ENCODE measurements around the gene POC1B. TPM values are rescaled to one million over a fixed set of nuclear protein-coding genes. Genes with fewer than 3 reads are reported as not detected.
A peak's percentile ranks its signal among the peaks of the same experiment; 100 is the strongest.

Gene POC1B
- total RNA-seq, 1 donor from 2014 or later = 7.0 TPM

GRCh38 chr12:89414322-89414721 lies 111.5 kb downstream of the POC1B start:
- ATAC-seq (ENCODE audit: poor library complexity) = no peak
- DNase-seq = no peak
- intact Hi-C loops (cut with DNase I) = no loop called here

GRCh38 chr12:89413234-89413633 lies 112.6 kb downstream of the POC1B start:
- no peak for DNase-seq
- no peak for ATAC-seq (ENCODE audit: poor library complexity)
- intact Hi-C loops (cut with DNase I) = no loop called here

- ATAC-seq (ENCODE audit: poor library complexity) (no peak), DNase-seq (no peak)
- intact Hi-C loops (cut with DNase I) = no loop called here
Observed at GRCh38 chr12:89412665-89413064, 113.2 kb downstream of the POC1B start.

- no peak for ATAC-seq (ENCODE audit: poor library complexity)
- intact Hi-C loops (cut with DNase I) = no loop called here
- DNase-seq = no peak
Observed at GRCh38 chr12:89411846-89412245, 114.0 kb downstream of the POC1B start.

GRCh38 chr12:89411234-89411633 lies 114.6 kb downstream of the POC1B start:
- intact Hi-C loops (cut with DNase I) = no loop called here
- no peak for DNase-seq
- ATAC-seq (ENCODE audit: poor library complexity) = no peak

- ATAC-seq (ENCODE audit: poor library complexity) (no peak), DNase-seq (no peak)
- intact Hi-C loops (cut with DNase I) = no loop called here
Observed at GRCh38 chr12:89405626-89406345, 120.1 kb downstream of the POC1B start.

GRCh38 chr12:89401433-89402058 lies 124.3 kb downstream of the POC1B start:
- intact Hi-C loops (cut with DNase I) = no loop called here
- no peak for ATAC-seq (ENCODE audit: poor library complexity)
- DNase-seq = no peak

GRCh38 chr12:89400415-89400814 lies 125.4 kb downstream of the POC1B start:
- intact Hi-C loops (cut with DNase I) = no loop called here
- DNase-seq (no peak), ATAC-seq (ENCODE audit: poor library complexity) (no peak)

GRCh38 chr12:89395712-89396111 lies 130.1 kb downstream of the POC1B start:
- intact Hi-C loops (cut with DNase I) = no loop called here
- no peak for ATAC-seq (ENCODE audit: poor library complexity)
- DNase-seq = no peak

- intact Hi-C loops (cut with DNase I) = loop anchor here (5.0 kb wide), 1 partner anchor 59 kb away; no protein-coding TSS in a partner anchor
- peak; percentile 32 for ATAC-seq (ENCODE audit: poor library complexity)
- no peak for DNase-seq
Observed at GRCh38 chr12:89393551-89394121, 132.2 kb downstream of the POC1B start.

GRCh38 chr12:89392391-89392790 lies 133.5 kb downstream of the POC1B start:
- DNase-seq (no peak), ATAC-seq (ENCODE audit: poor library complexity) (no peak)
- intact Hi-C loops (cut with DNase I) = loop anchor here (5.0 kb wide), 1 partner anchor 60 kb away; no protein-coding TSS in a partner anchor

- ATAC-seq (ENCODE audit: poor library complexity) (no peak), DNase-seq (no peak)
- intact Hi-C loops (cut with DNase I) = loop anchor here (5.0 kb wide), 1 partner anchor 60 kb away; no protein-coding TSS in a partner anchor
Observed at GRCh38 chr12:89391726-89392336, 134.0 kb downstream of the POC1B start.

- no peak for ATAC-seq (ENCODE audit: poor library complexity)
- DNase-seq = no peak
Observed at GRCh38 chr12:89390802-89391673, 134.8 kb downstream of the POC1B start.

GRCh38 chr12:89389755-89390661 lies 135.8 kb downstream of the POC1B start:
- ATAC-seq (ENCODE audit: poor library complexity) (peak; percentile 87), DNase-seq (no peak)
- intact Hi-C loops (cut with DNase I) = loop anchor here (5.0 kb wide), 1 partner anchor 62 kb away; no protein-coding TSS in a partner anchor

More at GRCh38 chr12:89390802-89391673, 134.8 kb downstream of the POC1B start:
- intact Hi-C loops (cut with DNase I) = loop anchor here (5.0 kb wide), 1 partner anchor 61 kb away; no protein-coding TSS in a partner anchor

- ATAC-seq (ENCODE audit: poor library complexity) (no peak), DNase-seq (no peak)
- intact Hi-C loops (cut with DNase I) = no loop called here
Observed at GRCh38 chr12:89386138-89386537, 139.7 kb downstream of the POC1B start.

GRCh38 chr12:89384807-89385206 lies 141.0 kb downstream of the POC1B start:
- DNase-seq = no peak
- intact Hi-C loops (cut with DNase I) = no loop called here
- no peak for ATAC-seq (ENCODE audit: poor library complexity)

- peak; percentile 53 for DNase-seq
- ATAC-seq (ENCODE audit: poor library complexity) = peak; percentile 86
- intact Hi-C loops (cut with DNase I) = no loop called here
Observed at GRCh38 chr12:89384050-89384758, 141.6 kb downstream of the POC1B start.
